ENCODE measurements around the gene GPR45.

GPR45 gene

DNA sequence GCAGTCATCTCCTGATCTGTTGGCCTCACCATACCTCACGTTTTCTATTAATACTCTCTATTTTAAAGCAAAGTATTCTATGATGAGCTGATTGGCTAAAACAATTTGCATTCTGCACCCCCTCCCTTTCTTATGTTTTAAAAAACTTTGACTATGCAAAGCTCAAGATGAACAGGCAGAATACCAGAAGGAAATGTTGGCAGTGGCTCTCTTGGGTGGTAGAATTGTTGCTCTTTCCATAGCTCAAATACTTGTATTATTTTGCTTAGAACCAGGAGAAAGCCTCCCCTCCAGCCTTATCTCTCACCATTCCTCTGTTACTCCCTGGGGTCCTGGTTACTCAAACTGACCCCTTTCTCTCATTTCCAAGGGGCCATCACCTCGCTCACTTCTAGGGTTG lies 14.4 kb downstream of the GPR45 start:
- no peaks in the 10 kb centered on the region for H3K36me3 ChIP-seq
- no peak overlapping the region for H3K4me3 ChIP-seq (ENCODE audit: low read depth in 1 of 2, low read length in 1 of 2)
- no peak overlapping the region for H3K27ac ChIP-seq
- H3K9me3 ChIP-seq = no peaks in the 10 kb centered on the region
- H3K27me3 ChIP-seq = no peaks in the 10 kb centered on the region
- TF ChIP-seq, protein P1, sequence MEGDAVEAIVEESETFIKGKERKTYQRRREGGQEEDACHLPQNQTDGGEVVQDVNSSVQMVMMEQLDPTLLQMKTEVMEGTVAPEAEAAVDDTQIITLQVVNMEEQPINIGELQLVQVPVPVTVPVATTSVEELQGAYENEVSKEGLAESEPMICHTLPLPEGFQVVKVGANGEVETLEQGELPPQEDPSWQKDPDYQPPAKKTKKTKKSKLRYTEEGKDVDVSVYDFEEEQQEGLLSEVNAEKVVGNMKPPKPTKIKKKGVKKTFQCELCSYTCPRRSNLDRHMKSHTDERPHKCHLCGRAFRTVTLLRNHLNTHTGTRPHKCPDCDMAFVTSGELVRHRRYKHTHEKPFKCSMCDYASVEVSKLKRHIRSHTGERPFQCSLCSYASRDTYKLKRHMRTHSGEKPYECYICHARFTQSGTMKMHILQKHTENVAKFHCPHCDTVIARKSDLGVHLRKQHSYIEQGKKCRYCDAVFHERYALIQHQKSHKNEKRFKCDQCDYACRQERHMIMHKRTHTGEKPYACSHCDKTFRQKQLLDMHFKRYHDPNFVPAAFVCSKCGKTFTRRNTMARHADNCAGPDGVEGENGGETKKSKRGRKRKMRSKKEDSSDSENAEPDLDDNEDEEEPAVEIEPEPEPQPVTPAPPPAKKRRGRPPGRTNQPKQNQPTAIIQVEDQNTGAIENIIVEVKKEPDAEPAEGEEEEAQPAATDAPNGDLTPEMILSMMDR (IDR thresholded peaks at IDR 0.05) = no peak
- H3K4me1 ChIP-seq (ENCODE audit: control insufficient read depth in 1 of 2, insufficient read depth in 1 of 2, low read depth in 1 of 2, low read length in 1 of 2) = peaks cover 29 to 49% of the 10 kb centered on the region in 2 experiments

DNA sequence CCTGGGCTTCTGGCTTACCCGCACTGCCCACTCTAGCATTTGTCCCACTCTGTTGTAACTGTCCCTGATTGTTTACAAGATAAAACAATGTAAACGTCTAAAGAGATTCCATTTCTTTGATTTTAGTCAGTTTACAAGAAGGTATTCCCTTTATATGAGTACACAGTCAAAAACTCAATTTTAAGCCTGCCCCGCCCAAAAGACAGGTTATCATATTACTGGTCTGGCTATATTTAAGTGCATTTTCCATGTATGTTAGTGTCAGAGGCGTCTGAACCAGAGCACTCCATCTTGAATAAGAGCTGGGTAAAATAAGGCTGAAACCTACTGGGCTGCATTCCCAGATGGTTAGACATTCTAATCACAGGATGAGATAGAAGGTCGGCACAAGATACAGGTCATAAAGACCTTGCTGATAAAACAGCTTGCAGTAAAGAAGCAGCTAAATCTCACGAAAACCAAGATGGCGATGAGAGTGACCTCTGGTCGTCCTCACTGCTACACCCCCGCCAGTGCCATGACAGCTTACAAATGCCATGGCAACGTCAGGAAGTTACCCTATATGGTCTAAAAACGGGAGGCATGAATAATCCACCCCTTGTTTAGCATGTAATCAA lies 15.0 kb downstream of the GPR45 start:
- no peaks in the 10 kb centered on the region for H3K36me3 ChIP-seq
- no peaks in the 10 kb centered on the region for H3K9me3 ChIP-seq
- TF ChIP-seq, protein P1 (IDR thresholded peaks at IDR 0.05) = no peak
- H3K27me3 ChIP-seq = no peaks in the 10 kb centered on the region
- peaks cover 29 to 49% of the 10 kb centered on the region in 2 experiments for H3K4me1 ChIP-seq (ENCODE audit: control insufficient read depth in 1 of 2, insufficient read depth in 1 of 2, low read depth in 1 of 2, low read length in 1 of 2)
- H3K4me3 ChIP-seq (ENCODE audit: low read depth in 1 of 2, low read length in 1 of 2) = no peak overlapping the region
- H3K27ac ChIP-seq = no peak overlapping the region

DNA sequence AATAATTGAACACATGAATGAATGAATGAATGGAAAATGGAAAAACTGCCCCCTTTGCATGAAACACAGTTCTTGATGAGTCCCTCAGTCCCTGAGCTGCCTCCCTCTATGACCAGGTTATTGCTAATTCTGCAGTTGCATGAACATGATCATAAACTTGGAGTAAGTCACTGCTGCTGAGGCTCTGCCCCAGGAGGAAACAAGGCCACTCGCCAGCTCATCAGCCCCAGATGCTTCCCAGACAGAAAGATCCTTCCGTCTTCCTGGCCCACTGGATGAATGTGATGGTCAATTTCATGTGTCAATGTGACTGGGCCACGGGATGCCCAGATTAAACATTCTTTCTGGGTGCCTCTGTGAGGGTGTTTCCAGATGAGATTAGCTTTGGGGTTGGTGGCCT lies 16.4 kb downstream of the GPR45 start:
- Histone ChIP-seq H3K9me3 (no peaks in the 10 kb centered on the region), H3K27me3 (no peaks in the 10 kb centered on the region), H3K36me3 (peaks cover 13% of the 10 kb centered on the region), H3K4me3 (ENCODE audit: low read depth in 1 of 2, low read length in 1 of 2) (no peak overlapping the region), H3K4me1 (ENCODE audit: control insufficient read depth in 1 of 2, insufficient read depth in 1 of 2, low read depth in 1 of 2, low read length in 1 of 2) (peaks cover 29 to 49% of the 10 kb centered on the region in 2 experiments), H3K27ac (no peak overlapping the region)
- TF ChIP-seq, protein P1 (IDR thresholded peaks at IDR 0.05) = no peak

DNA sequence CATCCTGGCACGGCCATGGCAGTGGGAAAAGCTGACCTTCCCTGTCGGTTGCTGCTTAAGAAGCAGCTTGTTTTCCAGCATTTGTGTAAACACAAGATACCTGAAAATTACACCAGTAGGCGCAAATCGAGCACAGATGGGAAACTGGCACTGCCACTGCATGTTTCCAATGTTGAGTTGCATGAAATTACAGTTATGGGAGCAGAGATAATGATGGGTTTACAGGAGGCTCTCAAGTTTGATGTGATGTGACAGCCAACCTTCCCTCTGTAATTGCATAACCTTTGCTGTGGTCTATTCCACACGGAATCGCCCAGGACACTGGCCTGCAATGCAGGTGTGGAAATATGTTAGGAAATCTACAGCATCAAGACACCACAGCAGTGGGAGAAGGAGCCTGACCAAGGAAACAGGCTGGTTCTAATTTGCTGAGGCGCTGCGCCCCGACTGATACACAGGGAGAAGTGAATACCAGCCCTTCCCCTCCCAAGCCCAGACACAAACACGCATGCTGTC lies 17.4 kb downstream of the GPR45 start:
- no peak overlapping the region for H3K27ac ChIP-seq
- peaks cover 22% of the 10 kb centered on the region for H3K36me3 ChIP-seq
- no peaks in the 10 kb centered on the region for H3K9me3 ChIP-seq
- H3K4me3 ChIP-seq (ENCODE audit: low read depth in 1 of 2, low read length in 1 of 2) = no peak overlapping the region
- H3K4me1 ChIP-seq (ENCODE audit: control insufficient read depth in 1 of 2, insufficient read depth in 1 of 2, low read depth in 1 of 2, low read length in 1 of 2) = peaks cover 27 to 46% of the 10 kb centered on the region in 2 experiments
- TF ChIP-seq, protein P1 (IDR thresholded peaks at IDR 0.05) = no peak
- no peaks in the 10 kb centered on the region for H3K27me3 ChIP-seq

DNA sequence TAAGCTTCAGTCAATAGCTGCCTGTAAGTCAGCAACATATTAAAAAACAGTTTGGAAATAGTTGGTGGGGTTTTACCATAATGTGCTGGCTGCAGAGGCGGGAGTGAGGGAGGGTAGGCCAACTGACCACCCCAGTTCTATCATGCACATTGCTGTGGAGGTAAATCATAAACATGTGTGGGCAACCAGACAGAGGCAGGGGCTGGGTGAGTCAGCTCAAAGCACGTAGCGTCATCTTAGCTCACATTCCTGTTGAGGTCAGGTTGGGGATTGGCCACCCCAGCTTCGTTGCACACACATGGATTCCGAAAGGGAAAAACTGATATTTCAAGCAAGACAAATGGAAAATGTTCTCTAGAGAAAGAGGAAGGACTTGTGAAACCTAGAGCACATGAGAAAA lies 19.5 kb downstream of the GPR45 start:
- H3K27ac ChIP-seq = no peak overlapping the region
- H3K4me3 ChIP-seq (ENCODE audit: low read depth in 1 of 2, low read length in 1 of 2) = no peak overlapping the region
- H3K4me1 ChIP-seq (ENCODE audit: control insufficient read depth in 1 of 2, insufficient read depth in 1 of 2, low read depth in 1 of 2, low read length in 1 of 2) = peaks cover 12 to 25% of the 10 kb centered on the region in 2 experiments
- no peaks in the 10 kb centered on the region for H3K9me3 ChIP-seq
- H3K27me3 ChIP-seq = no peaks in the 10 kb centered on the region
- TF ChIP-seq, protein P1 (IDR thresholded peaks at IDR 0.05) = no peak
- peaks cover 43% of the 10 kb centered on the region for H3K36me3 ChIP-seq
